HG03442 (cell line): Measurements from ENCODE around the gene NRXN2.
"Not testable (repeated sequence)": the region's sequence is repeated elsewhere in the genome, so short reads cannot be mapped to it uniquely, and the experiment has no call there.

Experiments
- ATAC-seq: cut with Tn5 transposase; IDR thresholded peaks from one replicate; pipeline ENCODE4 v1.9.1; 2021; ENCODE audit warnings: mild to moderate bottlenecking, moderate library complexity; ENCODE audit not compliant: unreplicated experiment

Gene NRXN2

GRCh38 chr11:64705501-64705900 lies 17.5 kb downstream of the NRXN2 start:
- ATAC-seq: no peak

DNA sequence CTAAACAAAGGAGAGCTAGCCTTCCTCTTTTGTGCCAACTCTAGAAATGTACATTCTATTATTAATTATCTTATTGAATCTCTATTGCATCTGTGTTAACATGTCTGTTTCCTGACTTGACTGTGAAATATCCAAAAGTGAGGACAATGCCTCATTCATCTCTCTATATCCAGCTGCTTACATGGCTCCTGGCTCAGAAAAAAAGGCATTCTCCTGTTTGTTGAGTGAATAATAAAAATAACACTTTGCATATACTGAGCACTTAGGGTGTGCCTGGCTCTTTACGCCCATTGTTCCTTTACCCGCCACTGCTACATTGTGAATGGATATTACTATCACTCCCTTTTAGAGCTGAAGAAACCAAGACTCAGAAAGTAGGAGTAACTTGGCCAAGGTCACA lies 19.9 kb downstream of the NRXN2 start:
- ATAC-seq: no peak

- not testable (repeated sequence) for ATAC-seq
These were observed 21.0 kb downstream of the NRXN2 start for GRCh38 chr11:64701956-64702355.

- no peak for ATAC-seq
These were observed 24.6 kb downstream of the NRXN2 start for GRCh38 chr11:64698427-64698826.

GRCh38 chr11:64697663-64698375 lies 25.2 kb downstream of the NRXN2 start:
- ATAC-seq: no peak

- no peak for ATAC-seq
These were observed 27.0 kb downstream of the NRXN2 start for GRCh38 chr11:64696045-64696444.

GRCh38 chr11:64695548-64695947 lies 27.4 kb downstream of the NRXN2 start:
- no peak for ATAC-seq

DNA sequence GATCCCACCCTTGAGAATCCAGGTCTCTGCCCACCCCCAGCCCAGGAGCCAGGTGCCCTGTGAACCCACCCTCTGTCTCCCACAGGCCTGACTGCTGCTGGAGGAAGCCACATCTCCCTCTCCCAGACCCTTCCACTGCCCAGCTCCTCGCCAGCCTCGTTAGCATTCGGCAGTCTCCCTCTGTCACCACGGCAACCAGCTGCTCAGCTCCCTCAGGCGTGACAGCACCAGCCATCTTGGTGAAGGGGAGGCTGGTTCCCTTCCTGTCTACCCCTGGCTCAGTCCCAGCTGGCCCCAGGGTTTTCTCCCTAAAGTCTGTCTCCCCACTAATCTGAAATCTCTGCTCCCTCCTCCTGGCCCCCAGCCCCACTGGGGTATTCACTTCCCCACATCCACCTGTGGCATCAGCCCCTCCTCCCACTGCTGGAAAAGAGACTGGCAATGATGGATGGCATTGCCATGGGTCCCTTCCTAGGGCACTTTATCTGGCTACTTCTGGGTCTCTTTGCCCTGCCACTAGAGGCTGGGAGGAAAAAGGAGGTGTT lies 28.1 kb downstream of the NRXN2 start:
- ATAC-seq: no peak

- no peak for ATAC-seq
These were observed 28.8 kb downstream of the NRXN2 start for GRCh38 chr11:64694026-64694755.

DNA sequence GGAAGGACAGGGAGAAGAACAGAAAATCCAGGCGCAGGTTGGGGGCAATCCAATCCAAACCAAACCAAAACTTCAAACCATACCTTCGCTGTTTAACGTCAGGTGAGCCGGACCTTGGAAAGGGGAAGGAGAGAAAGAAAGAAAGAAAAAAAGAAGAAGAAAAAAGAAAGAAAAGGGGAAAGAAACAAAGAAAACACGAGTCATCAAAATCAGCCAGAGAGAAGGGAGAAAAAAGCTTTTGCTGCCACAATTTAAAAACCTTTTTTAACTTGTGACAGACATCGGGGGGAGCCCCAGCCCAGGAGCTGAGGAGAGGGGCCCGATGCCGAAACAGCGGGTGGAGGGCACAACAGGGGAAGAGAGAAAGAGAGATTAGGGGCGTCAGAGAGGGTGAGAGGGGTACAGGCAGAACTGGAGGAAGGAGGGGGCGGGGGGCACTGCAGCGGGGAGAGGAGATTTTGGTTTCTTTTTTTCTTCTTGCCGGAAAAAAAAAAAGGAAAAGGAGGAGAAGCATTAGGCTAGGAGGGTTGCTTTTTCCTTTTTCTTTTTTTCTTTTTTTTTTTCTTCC lies 30.1 kb downstream of the NRXN2 start:
- ATAC-seq: no peak

DNA sequence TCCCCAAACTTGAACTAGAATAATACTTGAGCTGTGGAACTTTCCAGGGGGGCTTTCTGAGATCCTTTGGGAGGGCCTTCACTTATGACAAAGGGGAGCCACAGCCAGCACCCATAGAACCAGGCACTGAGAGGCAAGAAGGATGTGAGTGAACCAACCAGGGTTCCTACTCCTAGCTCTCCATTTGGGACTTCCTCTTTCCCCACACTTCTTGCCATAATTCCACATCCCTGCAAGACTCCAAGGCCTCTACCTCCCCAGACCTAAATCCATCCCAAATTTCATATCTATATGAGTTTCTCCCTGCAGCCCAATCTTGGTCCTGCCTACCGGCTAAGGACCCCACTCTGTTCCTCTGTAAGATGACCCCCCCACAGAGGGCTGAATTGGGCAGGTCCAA lies 31.5 kb downstream of the NRXN2 start:
- ATAC-seq: no peak

DNA sequence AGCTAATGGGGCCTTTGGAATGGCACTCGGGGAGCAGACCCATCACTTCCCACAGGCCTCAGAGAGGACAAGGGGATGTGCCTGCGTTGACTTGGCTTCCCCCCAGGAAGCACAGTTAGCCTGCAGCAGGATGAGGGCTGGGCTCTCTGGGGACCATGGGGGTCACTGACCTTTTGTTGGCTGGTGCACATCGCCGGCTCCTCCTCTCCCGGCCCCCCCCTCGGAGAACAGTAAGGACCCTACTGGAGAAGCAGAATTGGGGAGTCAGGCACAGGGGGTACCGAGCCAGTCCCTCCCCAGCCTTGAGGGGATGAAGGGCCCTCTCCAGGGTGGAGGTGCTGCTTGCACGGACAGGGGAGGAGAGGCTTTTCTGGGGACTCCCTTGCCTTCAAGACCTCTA lies 32.8 kb downstream of the NRXN2 start:
- ATAC-seq: no peak

- ATAC-seq: no peak
These were observed 34.4 kb downstream of the NRXN2 start for GRCh38 chr11:64688534-64688982.

DNA sequence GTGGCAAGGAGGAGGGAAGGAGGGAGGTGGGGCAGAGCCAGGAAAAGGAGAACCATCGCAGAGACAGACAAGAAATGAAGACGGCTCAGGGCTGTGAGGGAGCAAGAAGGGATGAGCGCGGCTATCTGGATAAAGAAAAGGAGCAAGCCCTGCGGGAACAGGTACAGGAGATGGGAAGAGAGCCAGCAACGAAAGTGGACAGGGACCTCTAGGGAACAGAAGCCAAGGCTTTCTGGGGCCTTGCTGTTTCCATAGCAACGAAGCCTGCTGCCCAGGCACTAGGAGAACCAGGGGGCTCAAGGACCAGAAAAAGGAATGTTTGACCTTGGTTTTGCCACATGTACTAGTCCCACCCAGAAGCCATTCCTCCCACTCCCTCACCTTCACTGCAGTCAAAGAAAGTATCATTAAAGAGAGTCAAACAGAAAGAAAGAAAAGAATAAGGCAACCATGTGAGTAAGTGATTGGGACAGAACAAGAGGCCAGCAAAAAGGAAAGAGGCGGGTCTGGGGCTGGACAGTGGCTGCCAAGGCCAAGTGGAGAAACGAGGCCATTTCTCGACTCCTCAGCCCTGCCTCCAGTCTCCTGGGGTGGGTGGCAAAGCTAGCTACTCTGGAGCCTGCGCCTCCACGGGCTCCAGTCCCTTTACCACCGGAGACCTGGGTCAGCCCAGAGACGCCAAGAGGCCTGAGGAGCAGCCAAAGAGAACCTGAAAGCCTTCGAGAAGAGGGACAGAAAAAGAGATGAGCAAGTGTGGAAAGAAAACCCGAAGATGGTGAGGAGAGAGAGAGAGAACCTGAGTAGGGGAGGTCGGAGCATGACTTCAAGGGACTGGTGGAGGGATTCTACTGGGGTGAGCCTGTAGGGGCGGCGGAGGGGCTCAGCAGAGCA lies 35.1 kb downstream of the NRXN2 start:
- no peak for ATAC-seq

GRCh38 chr11:64687204-64687603 lies 35.8 kb downstream of the NRXN2 start:
- no peak for ATAC-seq

DNA sequence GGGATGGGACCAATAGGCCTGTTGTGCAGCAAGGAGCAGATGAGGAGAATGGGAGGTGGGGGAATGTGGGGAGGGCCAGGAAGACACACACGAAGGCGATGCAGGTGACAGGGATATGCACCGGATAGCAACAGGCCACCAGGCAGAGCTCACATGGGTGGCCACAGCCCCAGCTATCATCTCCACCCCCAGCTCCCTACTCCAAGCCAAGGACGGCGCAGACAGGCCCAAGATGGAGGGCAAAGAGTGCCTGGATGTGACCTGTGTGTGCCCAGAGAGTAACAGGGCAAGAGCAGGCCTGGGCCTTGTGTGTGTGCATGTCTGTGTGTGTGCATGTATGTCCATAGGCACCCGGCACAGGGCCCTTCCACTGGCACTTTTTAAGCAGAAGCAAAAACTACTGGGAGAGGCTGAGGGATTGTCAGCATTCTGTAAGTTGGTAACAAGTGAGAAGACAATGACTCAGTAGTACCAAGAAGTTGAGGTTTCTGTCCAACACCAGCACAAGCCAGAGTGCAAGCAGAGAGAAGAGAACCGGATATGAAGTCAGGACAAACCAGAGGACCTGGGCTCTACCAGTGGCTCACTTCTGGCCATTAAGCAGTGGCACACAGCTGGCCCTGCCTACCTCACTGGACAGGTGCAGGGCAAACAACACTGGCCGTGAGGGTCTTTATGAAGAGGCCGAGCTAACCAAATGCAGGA lies 36.4 kb downstream of the NRXN2 start:
- ATAC-seq: no peak

GRCh38 chr11:64685536-64685935 lies 37.5 kb downstream of the NRXN2 start:
- ATAC-seq: no peak

GRCh38 chr11:64684357-64684756 lies 38.6 kb downstream of the NRXN2 start:
- ATAC-seq: no peak

- ATAC-seq: no peak
These were observed 41.8 kb downstream of the NRXN2 start for GRCh38 chr11:64681171-64681570.

- no peak for ATAC-seq
These were observed 43.2 kb downstream of the NRXN2 start for GRCh38 chr11:64679846-64680245.
